ENCODE data around the gene CD302. TPM values are rescaled to one million over a fixed set of nuclear protein-coding genes. Genes with fewer than 3 reads are reported as not detected.
A peak's percentile ranks its signal among the peaks of the same experiment; 100 is the strongest.
"Not testable (repeated sequence)": the region's sequence is repeated elsewhere in the genome, so short reads cannot be mapped to it uniquely, and the experiment has no call there.

CD302 gene
- total RNA-seq, 2 experiments from 2014 or later = 0.08 to 0.23 TPM

DNA sequence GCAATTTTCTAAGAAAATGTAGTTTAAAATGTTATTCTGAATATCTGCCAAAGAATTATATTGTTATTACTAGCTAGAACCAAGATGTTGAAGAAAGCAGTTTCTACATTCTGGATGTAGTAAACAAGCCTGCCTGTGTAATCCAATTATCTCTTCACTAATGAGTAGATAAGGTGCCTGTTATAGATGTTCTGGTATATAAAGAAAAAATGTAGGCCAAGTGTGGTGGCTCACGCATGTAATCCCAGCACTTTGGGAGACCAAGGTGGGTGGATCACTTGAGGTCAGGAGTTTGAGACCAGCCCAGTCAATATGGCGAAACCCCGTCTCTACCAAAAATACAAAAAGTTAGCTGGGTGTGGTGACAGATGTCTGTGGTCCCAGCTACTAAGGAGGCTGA, 28.9 kb downstream of the CD302 start:
- Mint-ChIP-seq H3K9me3 (ENCODE audit: insufficient read depth) (no peaks in the 10 kb centered on the region), H3K36me3 (ENCODE audit: low read depth) (peaks cover 44% of the 10 kb centered on the region), H3K4me3 (no peak overlapping the region), H3K4me1 (ENCODE audit: low read depth) (no peaks in the 10 kb centered on the region), H3K27ac (no peak overlapping the region), H3K27me3 (ENCODE audit: low read depth) (no peaks in the 10 kb centered on the region)
- CTCF ChIA-PET = interaction anchor here (1.0 to 1.3 kb wide), 2 partner anchors 12 to 14 kb away, joined by 3 read pairs; no protein-coding TSS in a partner anchor
- ATAC-seq (no peak), DNase-seq (no peak)
- POLR2A ChIA-PET = no interaction called here

DNA sequence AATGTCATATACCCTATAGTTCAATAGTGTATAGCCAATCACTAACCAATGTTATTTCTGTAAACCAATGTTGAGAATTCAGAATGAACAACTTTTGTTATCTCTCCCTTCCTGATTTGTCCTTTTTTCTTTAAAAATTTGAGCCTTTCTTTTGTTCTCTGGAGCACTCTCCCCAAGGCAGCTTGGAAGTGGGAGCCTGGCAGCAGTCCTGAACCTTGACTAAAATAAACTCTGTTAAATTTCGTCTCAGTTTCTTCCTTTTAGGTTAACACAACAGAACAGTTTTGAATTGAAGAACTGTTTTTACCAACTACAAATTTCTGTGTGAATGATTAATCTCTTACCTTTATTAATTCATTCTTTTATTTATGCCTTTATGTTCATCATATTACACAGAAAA, 35.9 kb downstream of the CD302 start:
- peaks cover 65% of the 10 kb centered on the region for H3K36me3 Mint-ChIP-seq (ENCODE audit: low read depth)
- POLR2A ChIA-PET = no interaction called here
- ATAC-seq (no peak), DNase-seq (no peak)
- CTCF ChIA-PET = no interaction called here
- H3K4me1 Mint-ChIP-seq (ENCODE audit: low read depth) = peaks cover 2% of the 10 kb centered on the region
- no peaks in the 10 kb centered on the region for H3K9me3 Mint-ChIP-seq (ENCODE audit: insufficient read depth)
- H3K4me3 Mint-ChIP-seq = no peak overlapping the region
- no peak overlapping the region for H3K27ac Mint-ChIP-seq
- no peaks in the 10 kb centered on the region for H3K27me3 Mint-ChIP-seq (ENCODE audit: low read depth)

GRCh38 chr2:159760326-159760725, 37.7 kb downstream of the CD302 start:
- Mint-ChIP-seq H3K9me3 (ENCODE audit: insufficient read depth) (no peaks in the 10 kb centered on the region), H3K4me1 (ENCODE audit: low read depth) (peaks cover 2% of the 10 kb centered on the region), H3K4me3 (no peak overlapping the region), H3K27ac (no peak overlapping the region), H3K27me3 (ENCODE audit: low read depth) (no peaks in the 10 kb centered on the region), H3K36me3 (ENCODE audit: low read depth) (peaks cover 55% of the 10 kb centered on the region)
- DNase-seq (no peak), ATAC-seq (no peak)
- ChIA-PET POLR2A (no interaction called here), CTCF (interaction anchor here (1.0 to 1.8 kb wide), 2 partner anchors 13 to 31 kb away, joined by 4 read pairs; no protein-coding TSS in a partner anchor)

- H3K9me3 Mint-ChIP-seq (ENCODE audit: insufficient read depth) = no peaks in the 10 kb centered on the region
- no peaks in the 10 kb centered on the region for H3K27me3 Mint-ChIP-seq (ENCODE audit: low read depth)
- ATAC-seq (no peak), DNase-seq (no peak)
- CTCF ChIA-PET = interaction anchor here (1.1 to 1.8 kb wide), 2 partner anchors 12 to 29 kb away, joined by 3 to 4 read pairs; no protein-coding TSS in a partner anchor
- no peak overlapping the region for H3K4me3 Mint-ChIP-seq
- POLR2A ChIA-PET = interaction anchor here (1.2 kb wide), 1 partner anchor 46 kb away, joined by 5 read pairs; no protein-coding TSS in a partner anchor
- no peak overlapping the region for H3K27ac Mint-ChIP-seq
- H3K36me3 Mint-ChIP-seq (ENCODE audit: low read depth) = peaks cover 51% of the 10 kb centered on the region
- peaks cover 2% of the 10 kb centered on the region for H3K4me1 Mint-ChIP-seq (ENCODE audit: low read depth)
Observed at GRCh38 chr2:159759577-159759976, 38.4 kb downstream of the CD302 start.

DNA sequence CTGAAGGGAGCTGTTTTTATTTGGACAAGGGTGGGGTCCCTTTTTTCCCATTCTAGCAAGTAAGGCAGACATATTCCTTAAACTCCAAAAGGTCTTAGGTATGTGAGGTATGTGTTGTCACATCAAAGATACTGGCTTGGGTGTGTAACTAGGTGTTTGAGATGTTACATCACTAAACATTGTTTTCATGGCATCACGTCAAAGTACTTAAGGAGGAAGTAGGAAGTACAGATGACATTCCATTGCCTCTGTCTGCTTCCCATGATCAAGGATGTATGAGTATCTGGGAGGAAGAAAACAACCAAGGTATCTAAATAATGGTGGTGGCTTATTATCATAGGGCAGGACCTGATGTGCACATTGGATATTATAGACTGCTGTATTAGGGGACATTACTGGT, 39.3 kb downstream of the CD302 start:
- ChIA-PET POLR2A (interaction anchor here (0.6 to 1.2 kb wide), 2 partner anchors 45 to 1997 kb away, joined by 3 to 5 read pairs; no protein-coding TSS in a partner anchor), CTCF (interaction anchor here (1.1 to 1.8 kb wide), 2 partner anchors 11 to 28 kb away, joined by 3 to 4 read pairs; no protein-coding TSS in a partner anchor)
- H3K27ac Mint-ChIP-seq = no peak overlapping the region
- no peaks in the 10 kb centered on the region for H3K9me3 Mint-ChIP-seq (ENCODE audit: insufficient read depth)
- H3K4me3 Mint-ChIP-seq = no peak overlapping the region
- DNase-seq (no peak), ATAC-seq (no peak)
- no peaks in the 10 kb centered on the region for H3K27me3 Mint-ChIP-seq (ENCODE audit: low read depth)
- H3K4me1 Mint-ChIP-seq (ENCODE audit: low read depth) = peaks cover 2% of the 10 kb centered on the region
- peaks cover 46% of the 10 kb centered on the region for H3K36me3 Mint-ChIP-seq (ENCODE audit: low read depth)

- ATAC-seq (no peak), DNase-seq (no peak)
- ChIA-PET CTCF (no interaction called here), POLR2A (no interaction called here)
- no peak overlapping the region for H3K27ac Mint-ChIP-seq
- H3K4me1 Mint-ChIP-seq (ENCODE audit: low read depth) = peaks cover 2% of the 10 kb centered on the region
- peaks cover 42% of the 10 kb centered on the region for H3K36me3 Mint-ChIP-seq (ENCODE audit: low read depth)
- H3K4me3 Mint-ChIP-seq = no peak overlapping the region
- no peaks in the 10 kb centered on the region for H3K9me3 Mint-ChIP-seq (ENCODE audit: insufficient read depth)
- no peaks in the 10 kb centered on the region for H3K27me3 Mint-ChIP-seq (ENCODE audit: low read depth)
Observed at GRCh38 chr2:159758239-159758638, 39.8 kb downstream of the CD302 start.

- ChIA-PET CTCF (interaction anchor here (0.8 to 1.4 kb wide), 4 partner anchors 9 to 166 kb away, joined by 3 read pairs; partner anchors contain the start of gene BAZ2B), POLR2A (no interaction called here)
- Mint-ChIP-seq H3K4me1 (ENCODE audit: low read depth) (peaks cover 5% of the 10 kb centered on the region), H3K36me3 (ENCODE audit: low read depth) (peaks cover 52% of the 10 kb centered on the region), H3K27me3 (ENCODE audit: low read depth) (no peaks in the 10 kb centered on the region), H3K4me3 (no peak overlapping the region), H3K27ac (no peak overlapping the region), H3K9me3 (ENCODE audit: insufficient read depth) (no peaks in the 10 kb centered on the region)
- peak; percentile 42 for ATAC-seq
- DNase-seq = no peak
Observed at GRCh38 chr2:159755788-159756187, 42.2 kb downstream of the CD302 start.

GRCh38 chr2:159755014-159755413, 43.0 kb downstream of the CD302 start:
- Mint-ChIP-seq H3K27me3 (ENCODE audit: low read depth) (no peaks in the 10 kb centered on the region), H3K36me3 (ENCODE audit: low read depth) (peaks cover 46% of the 10 kb centered on the region), H3K9me3 (ENCODE audit: insufficient read depth) (no peaks in the 10 kb centered on the region), H3K4me1 (ENCODE audit: low read depth) (peaks cover 3% of the 10 kb centered on the region), H3K27ac (no peak overlapping the region), H3K4me3 (no peak overlapping the region)
- CTCF ChIA-PET = no interaction called here
- DNase-seq (no peak), ATAC-seq (no peak)
- POLR2A ChIA-PET = no interaction called here

DNA sequence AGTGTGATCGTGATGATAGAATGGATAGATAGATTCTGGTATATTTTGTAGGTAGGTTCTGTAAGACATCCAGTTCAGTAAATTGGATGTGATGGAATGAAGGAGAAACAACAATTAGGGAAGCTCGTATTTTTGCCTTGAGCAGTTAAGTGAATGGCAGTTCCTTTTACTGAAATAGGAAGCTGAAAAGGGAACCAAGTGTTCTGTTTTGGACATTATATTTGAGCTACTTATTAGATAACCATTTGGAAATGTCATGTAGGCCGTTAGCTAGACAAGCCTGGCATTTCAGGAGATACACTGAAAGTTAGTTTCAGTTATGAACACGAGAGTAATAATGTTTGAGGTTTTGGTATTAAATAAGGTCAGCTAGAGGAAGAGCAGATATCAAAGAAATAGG, 44.2 kb downstream of the CD302 start:
- Mint-ChIP-seq H3K36me3 (ENCODE audit: low read depth) (peaks cover 40% of the 10 kb centered on the region), H3K27me3 (ENCODE audit: low read depth) (no peaks in the 10 kb centered on the region), H3K27ac (no peak overlapping the region), H3K4me3 (no peak overlapping the region), H3K4me1 (ENCODE audit: low read depth) (peaks cover 3% of the 10 kb centered on the region), H3K9me3 (ENCODE audit: insufficient read depth) (no peaks in the 10 kb centered on the region)
- POLR2A ChIA-PET = no interaction called here
- CTCF ChIA-PET = interaction anchor here (0.9 to 1.0 kb wide), 2 partner anchors 10 to 168 kb away, joined by 3 read pairs; no protein-coding TSS in a partner anchor
- DNase-seq (no peak), ATAC-seq (no peak)

GRCh38 chr2:159750873-159751272, 47.1 kb downstream of the CD302 start:
- ChIA-PET POLR2A (no interaction called here), CTCF (no interaction called here)
- Mint-ChIP-seq H3K9me3 (ENCODE audit: insufficient read depth) (no peaks in the 10 kb centered on the region), H3K27ac (no peak overlapping the region), H3K27me3 (ENCODE audit: low read depth) (no peaks in the 10 kb centered on the region), H3K36me3 (ENCODE audit: low read depth) (peaks cover 48% of the 10 kb centered on the region), H3K4me1 (ENCODE audit: low read depth) (peaks cover 3% of the 10 kb centered on the region), H3K4me3 (no peak overlapping the region)
- DNase-seq (no peak), ATAC-seq (no peak)

DNA sequence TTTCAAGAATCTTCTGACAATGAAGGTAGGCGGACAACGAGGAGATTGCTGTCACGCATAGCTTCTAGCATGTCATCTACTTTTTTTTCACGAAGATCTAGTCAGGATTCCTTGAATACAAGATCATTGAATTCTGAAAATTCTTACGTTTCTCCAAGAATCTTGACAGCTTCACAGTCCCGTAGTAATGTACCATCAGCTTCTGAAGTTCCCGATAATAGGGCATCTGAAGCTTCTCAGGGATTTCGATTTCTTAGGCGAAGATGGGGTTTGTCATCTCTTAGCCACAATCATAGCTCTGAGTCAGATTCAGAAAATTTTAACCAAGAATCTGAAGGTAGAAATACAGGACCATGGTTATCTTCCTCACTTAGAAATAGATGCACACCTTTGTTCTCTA, 49.9 kb downstream of the CD302 start:
- no peaks in the 10 kb centered on the region for H3K27me3 Mint-ChIP-seq (ENCODE audit: low read depth)
- ATAC-seq (no peak), DNase-seq (no peak)
- H3K4me3 Mint-ChIP-seq = no peak overlapping the region
- H3K36me3 Mint-ChIP-seq (ENCODE audit: low read depth) = peaks cover 61% of the 10 kb centered on the region
- H3K27ac Mint-ChIP-seq = no peak overlapping the region
- POLR2A ChIA-PET = no interaction called here
- H3K4me1 Mint-ChIP-seq (ENCODE audit: low read depth) = peaks cover 5% of the 10 kb centered on the region
- H3K9me3 Mint-ChIP-seq (ENCODE audit: insufficient read depth) = no peaks in the 10 kb centered on the region
- CTCF ChIA-PET = no interaction called here

- H3K9me3 Mint-ChIP-seq (ENCODE audit: insufficient read depth); ATAC-seq; CTCF ChIA-PET; H3K27ac Mint-ChIP-seq; H3K4me1 Mint-ChIP-seq (ENCODE audit: low read depth); DNase-seq; POLR2A ChIA-PET; H3K4me3 Mint-ChIP-seq; H3K27me3 Mint-ChIP-seq (ENCODE audit: low read depth): not testable (repeated sequence)
- H3K36me3 Mint-ChIP-seq (ENCODE audit: low read depth) = peaks cover 50% of the 10 kb centered on the region
Observed at GRCh38 chr2:159745237-159745636, 52.8 kb downstream of the CD302 start.

GRCh38 chr2:159744363-159744762, 53.6 kb downstream of the CD302 start:
- Mint-ChIP-seq H3K9me3 (ENCODE audit: insufficient read depth) (no peaks in the 10 kb centered on the region), H3K4me3 (no peak overlapping the region), H3K4me1 (ENCODE audit: low read depth) (peaks cover 2% of the 10 kb centered on the region), H3K27ac (no peak overlapping the region), H3K27me3 (ENCODE audit: low read depth) (no peaks in the 10 kb centered on the region), H3K36me3 (ENCODE audit: low read depth) (peaks cover 56% of the 10 kb centered on the region)
- ChIA-PET CTCF (interaction anchor here (1.4 kb wide), 1 partner anchor 10 kb away, joined by 3 read pairs; no protein-coding TSS in a partner anchor), POLR2A (no interaction called here)
- DNase-seq (no peak), ATAC-seq (no peak)

All from activated CD8-positive, alpha-beta T cell treated with anti-CD3 and anti-CD28 coated beads, Interleukin-2, amount 10 ng/mL, durations not matched to agents 7 days and 5 days (primary cell).